B cell (primary cell): Measurements from ENCODE around the gene STS.

Experiments
- EZH2 ChIP-seq: IDR thresholded peaks from 2 replicates; pipeline ENCODE4 v1.6.1; 2012; ENCODE audit warnings: borderline replicate concordance, low read depth, mild to moderate bottlenecking, moderate library complexity, low read length; ENCODE audit not compliant: insufficient read depth, poor library complexity, severe bottlenecking
- TF ChIP-seq, protein P1 (sequence below): fragments of 200-600 bp; IDR thresholded peaks from one replicate; pipeline ENCODE4 v1.8.0; 2022; ENCODE audit warnings: antibody characterized with exemption, mild to moderate bottlenecking

DNA sequence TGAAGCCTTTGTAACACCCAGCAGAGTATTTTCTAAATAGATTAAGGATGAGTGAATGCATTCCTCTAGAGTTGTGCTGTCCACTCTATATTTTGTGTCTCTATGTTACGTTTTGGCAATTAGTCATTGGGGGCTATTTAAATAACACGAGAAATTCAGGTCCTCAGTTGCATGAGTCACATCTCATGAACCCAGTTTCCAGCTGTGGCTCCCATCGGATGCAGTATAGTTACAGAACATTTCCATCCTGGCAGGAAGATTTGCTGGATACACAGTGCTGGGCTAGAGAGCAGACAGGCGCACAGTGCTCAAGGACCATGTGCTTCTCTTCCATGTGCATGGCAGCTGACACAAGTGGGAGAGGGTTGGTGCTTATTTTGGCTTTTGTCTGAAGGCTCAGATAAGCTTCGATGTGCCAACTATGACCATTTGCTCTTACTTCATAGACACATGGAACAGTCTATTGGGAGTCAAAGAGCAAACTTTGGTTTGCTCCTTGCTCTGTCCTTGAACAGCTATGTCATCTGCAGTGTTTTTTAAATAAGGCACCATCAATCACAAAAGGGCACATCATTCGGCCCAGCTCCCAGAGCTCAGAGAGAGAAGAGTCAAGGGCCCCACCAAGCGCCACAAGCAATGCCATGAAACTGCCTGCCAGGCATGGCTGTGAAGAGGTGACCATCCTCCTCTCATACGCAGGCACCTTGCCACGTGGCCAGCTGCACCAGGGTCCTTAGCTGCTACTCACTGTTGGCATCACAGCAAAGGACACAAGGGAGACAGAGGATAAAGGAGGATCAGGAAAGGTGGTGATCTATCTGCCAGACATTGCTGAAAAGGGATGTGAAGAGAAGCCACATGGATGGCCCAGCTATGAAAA, 8.1 kb upstream of the STS start:
- TF ChIP-seq, protein P1, sequence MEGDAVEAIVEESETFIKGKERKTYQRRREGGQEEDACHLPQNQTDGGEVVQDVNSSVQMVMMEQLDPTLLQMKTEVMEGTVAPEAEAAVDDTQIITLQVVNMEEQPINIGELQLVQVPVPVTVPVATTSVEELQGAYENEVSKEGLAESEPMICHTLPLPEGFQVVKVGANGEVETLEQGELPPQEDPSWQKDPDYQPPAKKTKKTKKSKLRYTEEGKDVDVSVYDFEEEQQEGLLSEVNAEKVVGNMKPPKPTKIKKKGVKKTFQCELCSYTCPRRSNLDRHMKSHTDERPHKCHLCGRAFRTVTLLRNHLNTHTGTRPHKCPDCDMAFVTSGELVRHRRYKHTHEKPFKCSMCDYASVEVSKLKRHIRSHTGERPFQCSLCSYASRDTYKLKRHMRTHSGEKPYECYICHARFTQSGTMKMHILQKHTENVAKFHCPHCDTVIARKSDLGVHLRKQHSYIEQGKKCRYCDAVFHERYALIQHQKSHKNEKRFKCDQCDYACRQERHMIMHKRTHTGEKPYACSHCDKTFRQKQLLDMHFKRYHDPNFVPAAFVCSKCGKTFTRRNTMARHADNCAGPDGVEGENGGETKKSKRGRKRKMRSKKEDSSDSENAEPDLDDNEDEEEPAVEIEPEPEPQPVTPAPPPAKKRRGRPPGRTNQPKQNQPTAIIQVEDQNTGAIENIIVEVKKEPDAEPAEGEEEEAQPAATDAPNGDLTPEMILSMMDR: no peak
- no peak for TF ChIP-seq EZH2
